Ishikawa (cell line): Measurements from ENCODE around the gene PEMT.

Source experiments
- NFIC ChIP-seq: IDR thresholded peaks from 2 replicates; pipeline ENCODE4 v1.6.1; 2012
- RAD21 ChIP-seq: IDR thresholded peaks from 2 replicates; pipeline ENCODE4 v1.6.1; 2012; ENCODE audit warnings: low read depth
- TF ChIP-seq, protein P1 (sequence below): IDR thresholded peaks from 2 replicates; pipeline ENCODE4 v1.6.1; 2012

DNA sequence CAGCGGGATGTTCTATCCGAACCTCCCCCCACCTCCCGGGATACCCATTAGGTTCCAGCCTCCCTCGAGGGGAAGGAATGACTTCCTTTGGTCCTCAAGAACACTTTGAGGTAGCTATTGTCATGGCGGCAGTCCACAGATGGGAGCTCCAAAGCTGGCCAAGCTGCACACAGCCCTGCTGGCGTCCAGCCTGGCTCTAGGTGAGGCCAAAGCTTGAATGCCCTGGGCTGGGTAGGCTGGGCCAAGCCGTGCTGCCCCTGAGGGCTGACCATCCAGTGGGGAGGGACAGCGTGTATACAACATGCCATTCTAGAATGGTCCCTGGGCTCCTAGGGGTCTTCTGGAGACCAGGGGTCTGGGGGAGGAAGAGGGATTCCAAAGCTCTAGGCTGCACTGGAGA, 43.5 kb downstream of the PEMT start:
- TF ChIP-seq RAD21: no peak
- TF ChIP-seq NFIC: no peak
- TF ChIP-seq, protein P1, sequence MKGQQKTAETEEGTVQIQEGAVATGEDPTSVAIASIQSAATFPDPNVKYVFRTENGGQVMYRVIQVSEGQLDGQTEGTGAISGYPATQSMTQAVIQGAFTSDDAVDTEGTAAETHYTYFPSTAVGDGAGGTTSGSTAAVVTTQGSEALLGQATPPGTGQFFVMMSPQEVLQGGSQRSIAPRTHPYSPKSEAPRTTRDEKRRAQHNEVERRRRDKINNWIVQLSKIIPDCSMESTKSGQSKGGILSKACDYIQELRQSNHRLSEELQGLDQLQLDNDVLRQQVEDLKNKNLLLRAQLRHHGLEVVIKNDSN: no peak
